GM04504 (cell line): Measurements from ENCODE around the gene DKK3.

ENCODE experiments used
- DNase-seq: peaks from one replicate; pipeline ENCODE4 v3.0.0-alpha.2; 2012; ENCODE audit warnings: low read depth

DKK3 gene

GRCh38 chr11:11940551-11940950 lies 67.9 kb downstream of the DKK3 start:
- DNase-seq, result no peak

GRCh38 chr11:11937957-11938356 lies 70.5 kb downstream of the DKK3 start:
- no peak for DNase-seq

GRCh38 chr11:11937433-11937832 lies 71.0 kb downstream of the DKK3 start:
- no peak for DNase-seq

- no peak for DNase-seq
Measured at GRCh38 chr11:11935536-11935935, 72.9 kb downstream of the DKK3 start.

- DNase-seq, result peak; percentile 54
Measured at GRCh38 chr11:11931461-11932055, 76.9 kb downstream of the DKK3 start.

GRCh38 chr11:11929920-11930319 lies 78.5 kb downstream of the DKK3 start:
- DNase-seq, result no peak

GRCh38 chr11:11923828-11924227 lies 84.6 kb downstream of the DKK3 start:
- no peak for DNase-seq

GRCh38 chr11:11916981-11917399 lies 91.4 kb downstream of the DKK3 start:
- DNase-seq, result peak; percentile 26

- DNase-seq, result no peak
Measured at GRCh38 chr11:11915625-11916024, 92.8 kb downstream of the DKK3 start.

GRCh38 chr11:11913395-11913794 lies 95.0 kb downstream of the DKK3 start:
- no peak for DNase-seq
